HFF-Myc (cell line): ENCODE data around the gene PACRG.

Experiments
- DNase-seq: peaks from one replicate; pipeline ENCODE4 v3.0.0-alpha.2; 2011; ENCODE audit warnings: low read depth; ENCODE audit errors: extremely low read depth
- H3K4me3 ChIP-seq: replicated peaks from 2 replicates; pipeline ENCODE4 v1.5.1; 2011; ENCODE audit warnings: low read depth, mild to moderate bottlenecking, control low read depth, low read length
- CTCF ChIP-seq: IDR thresholded peaks from 2 replicates; pipeline ENCODE4 v1.5.1; 2012; ENCODE audit warnings: mild to moderate bottlenecking, low read depth, low read length, control low read depth; ENCODE audit errors: missing control alignments

The PACRG gene

DNA sequence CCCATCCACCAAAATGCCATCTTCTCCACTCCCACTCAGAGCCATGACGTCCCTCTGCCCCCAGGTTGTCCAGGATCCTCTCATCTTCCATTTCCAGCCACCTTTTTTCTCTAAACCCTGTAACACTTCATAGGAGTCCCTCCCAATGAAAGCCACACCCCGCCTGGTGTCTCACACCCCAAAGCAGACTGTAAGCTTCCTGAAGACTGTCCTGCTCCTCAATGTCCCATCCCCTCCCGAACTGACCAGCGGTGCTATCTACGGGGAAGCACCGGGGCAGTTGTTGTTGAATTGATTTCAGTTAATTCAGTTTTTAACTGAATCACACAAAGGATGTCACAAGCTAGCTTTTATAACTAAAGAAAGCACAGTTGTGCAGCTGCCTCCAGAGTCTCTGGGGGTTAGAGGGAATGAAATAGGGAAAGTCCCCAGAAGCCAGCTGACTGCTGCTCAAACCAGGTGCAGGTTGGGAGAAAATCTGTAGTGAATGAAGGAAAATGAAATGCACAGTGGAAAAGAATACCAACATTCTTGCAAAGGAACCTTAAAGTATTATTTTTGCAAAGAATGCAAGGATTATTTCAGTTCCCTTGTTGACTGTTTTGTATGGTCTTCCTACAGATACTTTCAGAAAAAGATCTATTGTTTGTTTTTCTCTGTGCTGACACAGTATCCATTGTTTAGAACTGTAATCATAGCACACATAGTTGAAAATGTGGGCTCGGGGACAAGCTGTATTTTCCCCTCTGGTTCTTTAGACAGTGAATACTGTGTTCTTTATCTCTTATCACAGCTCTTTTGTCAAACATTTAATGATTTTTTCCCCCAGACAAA, 464.1 kb downstream of the PACRG start:
- TF ChIP-seq CTCF, result no peak
- no peak for DNase-seq
- no peak overlapping the region for H3K4me3 ChIP-seq

DNA sequence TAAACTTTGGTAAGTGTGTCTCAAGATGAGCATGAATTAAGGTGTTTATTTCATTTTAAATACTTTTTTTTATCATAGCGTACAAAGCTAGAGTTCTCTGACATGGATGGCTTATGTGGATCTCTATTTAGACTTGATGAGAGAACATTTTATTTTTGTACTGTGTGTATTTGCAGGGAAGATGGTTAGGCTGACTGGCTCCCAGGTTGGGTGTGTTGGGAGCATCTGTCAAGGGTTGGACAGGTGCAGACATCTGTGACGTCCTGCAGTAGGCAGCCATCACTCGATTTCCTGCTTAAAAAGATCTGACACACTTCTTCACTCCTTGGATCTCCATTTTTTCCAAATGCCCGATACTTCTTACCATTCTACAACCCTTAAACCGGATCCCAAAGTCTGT, 464.8 kb downstream of the PACRG start:
- no peak for TF ChIP-seq CTCF
- DNase-seq, result no peak

GRCh38 chr6:163193326-163193725, 465.6 kb downstream of the PACRG start:
- no peak for TF ChIP-seq CTCF
- no peak overlapping the region for H3K4me3 ChIP-seq
- DNase-seq, result no peak

More for the DNA sequence above, 464.8 kb downstream of the PACRG start:
- no peak overlapping the region for H3K4me3 ChIP-seq

GRCh38 chr6:163195721-163196691, 468.2 kb downstream of the PACRG start:
- no peak for DNase-seq
- no peak for TF ChIP-seq CTCF
- H3K4me3 ChIP-seq, result no peak overlapping the region

GRCh38 chr6:163197839-163198238, 470.1 kb downstream of the PACRG start:
- no peak for TF ChIP-seq CTCF
- H3K4me3 ChIP-seq, result no peak overlapping the region
- no peak for DNase-seq

- no peak overlapping the region for H3K4me3 ChIP-seq
- DNase-seq, result no peak
- TF ChIP-seq CTCF, result no peak
These were observed 470.6 kb downstream of the PACRG start for GRCh38 chr6:163198396-163198795.
